T1000 (cell line): ENCODE data around the gene LCP1.

Source experiments
- DNase-seq: peaks from one replicate; lab custom pipeline; 2025; ENCODE audit warnings: mixed read lengths; lab: John Stamatoyannopoulos, UW

LCP1 gene

GRCh38 chr13:46160065-46160464 lies 21.9 kb downstream of the LCP1 start:
- no peak for DNase-seq

GRCh38 chr13:46158983-46159382 lies 23.0 kb downstream of the LCP1 start:
- no peak for DNase-seq

- no peak for DNase-seq
These were observed 23.8 kb downstream of the LCP1 start for GRCh38 chr13:46158222-46158621.

GRCh38 chr13:46154136-46154801 lies 27.7 kb downstream of the LCP1 start:
- DNase-seq: no peak

GRCh38 chr13:46152627-46153328 lies 29.2 kb downstream of the LCP1 start:
- DNase-seq: no peak

GRCh38 chr13:46150134-46150693 lies 31.8 kb downstream of the LCP1 start:
- DNase-seq: no peak

GRCh38 chr13:46149272-46150133 lies 32.5 kb downstream of the LCP1 start:
- no peak for DNase-seq

GRCh38 chr13:46146898-46147297 lies 35.1 kb downstream of the LCP1 start:
- DNase-seq: no peak

- DNase-seq: no peak
These were observed 36.0 kb downstream of the LCP1 start for GRCh38 chr13:46145950-46146349.

- no peak for DNase-seq
These were observed 36.8 kb downstream of the LCP1 start for GRCh38 chr13:46145135-46145534.

- DNase-seq: no peak
These were observed 38.7 kb downstream of the LCP1 start for GRCh38 chr13:46143184-46143701.

- DNase-seq: no peak
These were observed 39.2 kb downstream of the LCP1 start for GRCh38 chr13:46142776-46143175.

- DNase-seq: no peak
These were observed 41.9 kb downstream of the LCP1 start for GRCh38 chr13:46140044-46140443.

- no peak for DNase-seq
These were observed 44.2 kb downstream of the LCP1 start for GRCh38 chr13:46137627-46138317.

GRCh38 chr13:46136688-46137087 lies 45.3 kb downstream of the LCP1 start:
- DNase-seq: no peak

GRCh38 chr13:46134961-46135522 lies 46.9 kb downstream of the LCP1 start:
- no peak for DNase-seq

GRCh38 chr13:46134494-46134893 lies 47.5 kb downstream of the LCP1 start:
- DNase-seq: no peak

GRCh38 chr13:46132109-46132508 lies 49.9 kb downstream of the LCP1 start:
- DNase-seq: no peak

- no peak for DNase-seq
These were observed 50.3 kb downstream of the LCP1 start for GRCh38 chr13:46131705-46132104.

- DNase-seq: no peak
These were observed 51.9 kb downstream of the LCP1 start for GRCh38 chr13:46129955-46130618.

- DNase-seq: no peak
These were observed 52.9 kb downstream of the LCP1 start for GRCh38 chr13:46129124-46129523.
